ENCODE results near the gene MMP24.

The MMP24 gene

DNA sequence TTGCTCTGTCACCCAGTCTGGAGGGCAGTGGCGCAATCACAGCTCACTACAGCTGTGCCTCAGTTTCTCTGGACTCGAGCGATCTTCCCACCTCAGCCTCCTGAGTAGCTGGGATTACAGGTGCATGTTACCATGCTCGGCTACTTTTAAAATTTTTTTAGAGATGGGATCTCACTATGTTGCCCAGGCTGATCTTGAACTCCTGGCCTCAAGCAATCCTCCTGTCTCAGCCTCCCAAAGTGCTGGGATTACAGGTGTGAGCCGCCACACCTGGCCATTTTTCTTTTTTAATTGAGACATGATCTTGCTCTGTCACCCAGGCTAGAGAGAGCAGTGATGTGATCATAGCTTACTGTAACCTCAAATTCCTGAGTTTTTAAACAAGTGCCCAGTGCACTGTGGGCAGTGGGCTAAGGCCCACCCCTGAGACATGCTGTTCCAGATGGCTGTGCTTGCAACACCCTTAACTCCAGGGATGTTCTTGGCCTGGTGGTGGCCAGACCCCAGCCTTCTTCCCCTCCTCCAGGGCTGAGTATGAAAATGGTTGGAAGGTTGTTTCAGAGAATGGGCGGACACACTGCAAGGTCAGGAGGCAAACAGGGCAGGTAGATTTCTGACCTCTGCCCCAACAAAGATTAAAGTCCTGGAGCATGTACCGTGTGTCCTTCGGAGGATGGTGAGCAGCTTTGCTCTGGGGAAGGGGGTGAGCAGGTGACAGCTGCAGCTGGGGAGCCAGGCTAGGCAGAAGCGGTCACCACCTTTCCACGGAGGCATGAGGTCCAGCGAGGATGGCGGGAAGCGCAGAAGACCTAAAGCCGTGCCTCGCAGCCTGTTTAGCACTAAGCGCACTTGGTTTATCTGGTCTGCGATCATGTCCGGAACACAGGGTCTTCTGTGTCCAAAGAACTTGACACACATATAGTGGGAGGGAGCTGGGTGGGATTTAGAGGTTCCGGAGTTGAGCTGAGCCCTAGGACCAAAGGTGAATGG, 67.1 kb downstream of the MMP24 start:
- Histone ChIP-seq H3K4me3 (ENCODE audit: low read depth, low read length) (no peak overlapping the region), H3K9ac (no peak overlapping the region), H3K27ac (no peak overlapping the region), H3K9me3 (ENCODE audit: control insufficient read depth, low read length) (no peaks in the 10 kb centered on the region), H3K4me1 (no peaks in the 10 kb centered on the region), H3K27me3 (ENCODE audit: control insufficient read depth, insufficient read depth, low read length) (no peaks in the 10 kb centered on the region), H3K36me3 (ENCODE audit: control insufficient read depth, insufficient read depth, low read length) (no peaks in the 10 kb centered on the region), H3K79me2 (no peaks in the 10 kb centered on the region), H3K4me2 (ENCODE audit: low read length) (no peak overlapping the region), H2AFZ (no peak overlapping the region)
- no peak for TF ChIP-seq CTCF (IDR thresholded peaks at IDR 0.05)

DNA sequence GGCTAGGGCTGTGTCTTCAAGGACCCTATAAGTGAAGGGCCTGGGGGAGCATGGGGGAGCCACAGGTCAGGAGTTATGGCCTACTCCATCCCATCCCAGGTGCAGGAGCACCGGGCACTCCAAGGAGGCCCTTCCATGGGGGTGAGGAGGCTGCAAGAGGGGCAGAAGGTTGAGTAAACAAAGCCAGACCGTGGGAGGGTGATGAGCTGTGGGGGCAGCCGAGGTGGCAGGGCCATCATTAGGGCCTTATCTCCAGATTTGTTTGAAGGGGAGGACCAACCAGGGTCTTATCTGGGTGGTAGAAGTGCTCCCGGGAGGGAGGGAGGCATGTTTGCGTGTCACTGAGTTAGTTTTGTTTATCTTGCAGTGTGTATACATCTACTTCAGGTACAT, 67.8 kb downstream of the MMP24 start:
- H3K4me3 ChIP-seq (ENCODE audit: low read depth, low read length) = no peak overlapping the region
- H3K36me3 ChIP-seq (ENCODE audit: control insufficient read depth, insufficient read depth, low read length) = no peaks in the 10 kb centered on the region
- no peaks in the 10 kb centered on the region for H3K79me2 ChIP-seq
- no peak overlapping the region for H2AFZ ChIP-seq
- no peak overlapping the region for H3K27ac ChIP-seq
- H3K4me1 ChIP-seq = no peaks in the 10 kb centered on the region
- no peaks in the 10 kb centered on the region for H3K9me3 ChIP-seq (ENCODE audit: control insufficient read depth, low read length)
- no peak overlapping the region for H3K9ac ChIP-seq
- TF ChIP-seq CTCF (IDR thresholded peaks at IDR 0.05) = no peak
- H3K27me3 ChIP-seq (ENCODE audit: control insufficient read depth, insufficient read depth, low read length) = no peaks in the 10 kb centered on the region
- H3K4me2 ChIP-seq (ENCODE audit: low read length) = no peak overlapping the region

GRCh38 chr20:35295058-35295457, 68.6 kb downstream of the MMP24 start:
- Histone ChIP-seq H3K9me3 (ENCODE audit: control insufficient read depth, low read length) (no peaks in the 10 kb centered on the region), H3K27ac (no peak overlapping the region), H3K4me1 (no peaks in the 10 kb centered on the region), H3K79me2 (no peaks in the 10 kb centered on the region), H3K4me3 (ENCODE audit: low read depth, low read length) (no peak overlapping the region), H3K36me3 (ENCODE audit: control insufficient read depth, insufficient read depth, low read length) (no peaks in the 10 kb centered on the region), H3K9ac (no peak overlapping the region), H2AFZ (no peak overlapping the region), H3K4me2 (ENCODE audit: low read length) (no peak overlapping the region), H3K27me3 (ENCODE audit: control insufficient read depth, insufficient read depth, low read length) (no peaks in the 10 kb centered on the region)
- no peak for TF ChIP-seq CTCF (IDR thresholded peaks at IDR 0.05)

GRCh38 chr20:35295674-35296073, 69.2 kb downstream of the MMP24 start:
- Histone ChIP-seq H3K4me2 (ENCODE audit: low read length) (no peak overlapping the region), H3K4me1 (no peaks in the 10 kb centered on the region), H3K36me3 (ENCODE audit: control insufficient read depth, insufficient read depth, low read length) (no peaks in the 10 kb centered on the region), H3K79me2 (no peaks in the 10 kb centered on the region), H3K9ac (no peak overlapping the region), H3K4me3 (ENCODE audit: low read depth, low read length) (no peak overlapping the region), H3K27ac (no peak overlapping the region), H3K9me3 (ENCODE audit: control insufficient read depth, low read length) (no peaks in the 10 kb centered on the region), H3K27me3 (ENCODE audit: control insufficient read depth, insufficient read depth, low read length) (no peaks in the 10 kb centered on the region), H2AFZ (no peak overlapping the region)
- no peak for TF ChIP-seq CTCF (IDR thresholded peaks at IDR 0.05)
